ENCODE results near the gene NECTIN2.

GRCh38 chr19:44886141-44886540 is 40.0 kb downstream of the NECTIN2 start:
- no peak for TF ChIP-seq EZH2 (IDR thresholded peaks at IDR 0.05; ENCODE audit: insufficient read depth, poor library complexity, severe bottlenecking)
- TF ChIP-seq EZH2phosphoT487 (IDR thresholded peaks at IDR 0.05; ENCODE audit: insufficient read depth, low read depth), result no peak

All from GM23248 (cell line).